Liver (tissue), 9 donors: ENCODE data around the gene SCAMP4. TPM values are rescaled to one million over a fixed set of nuclear protein-coding genes. Genes with fewer than 3 reads are reported as not detected.

Experiments
- DNase-seq: peaks from one replicate; pipeline ENCODE4 v3.0.0-alpha.2; 2017; ENCODE audit warnings: low spot score
- H3K27ac ChIP-seq, 2 donors: one replicate each; pipeline ENCODE4 v1.7.0; 2013; ENCODE audit warnings: inconsistent platforms in 2 of 2, low read length in 2 of 2, control low read depth in 1 of 2, low read depth in 1 of 2, mild to moderate bottlenecking in 1 of 2
- H3K27me3 ChIP-seq, 4 donors: one replicate each; pipeline versions ENCODE4 v1.6.1 to v1.7.0; 2013; ENCODE audit warnings: low read length in 3 of 4, inconsistent platforms in 1 of 4, mild to moderate bottlenecking in 1 of 4, moderate library complexity in 1 of 4; ENCODE audit not compliant: control insufficient read depth in 4 of 4, insufficient read depth in 4 of 4
- H3K36me3 ChIP-seq, 4 donors: one replicate each; pipeline versions ENCODE4 v1.6.1 to v1.7.0; 2013; ENCODE audit warnings: low read length in 3 of 4, mild to moderate bottlenecking in 3 of 4, low read depth in 1 of 4, moderate library complexity in 1 of 4; ENCODE audit not compliant: control insufficient read depth in 4 of 4, insufficient read depth in 3 of 4
- H3K4me1 ChIP-seq, 4 donors: one replicate each; pipeline versions ENCODE4 v1.6.1 to v1.7.0; 2013; ENCODE audit warnings: low read length in 3 of 4, mild to moderate bottlenecking in 3 of 4, moderate library complexity in 1 of 4; ENCODE audit not compliant: control insufficient read depth in 4 of 4, insufficient read depth in 4 of 4
- H3K4me3 ChIP-seq, 3 donors: one replicate each; pipeline versions ENCODE4 v1.6.1 to v1.7.0; 2013; ENCODE audit warnings: low read length in 3 of 3, control low read depth in 1 of 3, low read depth in 1 of 3, mild to moderate bottlenecking in 1 of 3
- H3K9ac ChIP-seq, 2 donors: one replicate each; pipeline ENCODE4 v1.7.0; 2013; ENCODE audit warnings: low read length in 2 of 2, mild to moderate bottlenecking in 2 of 2, moderate library complexity in 2 of 2, control low read depth in 1 of 2, low read depth in 1 of 2
- H3K9me3 ChIP-seq, 4 donors: one replicate each; pipeline versions ENCODE4 v1.6.1 to v1.7.0; 2013; ENCODE audit warnings: low read length in 3 of 4; ENCODE audit not compliant: control insufficient read depth in 4 of 4
- ATF3 ChIP-seq: IDR thresholded peaks from 2 replicates; pipeline ENCODE4 v1.6.1; 2016; ENCODE audit warnings: antibody characterized with exemption
- CTCF ChIP-seq: fragments of 150-350 bp; IDR thresholded peaks from 2 replicates; pipeline ENCODE4 v1.5.1; 2017; ENCODE audit warnings: improper control_type of control experiment, low read depth, low read length; ENCODE audit not compliant: missing input control
- EGR1 ChIP-seq, 2 donors: IDR thresholded peaks; 2 replicates each; pipeline ENCODE4 v1.6.1; 2016 to 2018; ENCODE audit warnings: antibody characterized with exemption in 2 of 2, low read depth in 2 of 2
- FOXA1 ChIP-seq: IDR thresholded peaks from 2 replicates; pipeline ENCODE4 v1.6.1; 2016; ENCODE audit warnings: antibody characterized with exemption
- FOXA2 ChIP-seq: IDR thresholded peaks from 2 replicates; pipeline ENCODE4 v1.6.1; 2016; ENCODE audit warnings: antibody characterized with exemption
- GABPA ChIP-seq, 2 donors: IDR thresholded peaks in 1 of 2; conservative IDR thresholded peaks in 1 of 2; 2 replicates each; pipeline ENCODE4 v1.6.1; 2016; ENCODE audit warnings: antibody characterized with exemption in 2 of 2, mild to moderate bottlenecking in 1 of 2, moderate library complexity in 1 of 2
- HNF4A ChIP-seq, 2 donors: conservative IDR thresholded peaks; 2 replicates each; pipeline ENCODE4 v1.6.1; 2016; ENCODE audit warnings: antibody characterized with exemption in 2 of 2, mild to moderate bottlenecking in 2 of 2
- HNF4G ChIP-seq: IDR thresholded peaks from 2 replicates; pipeline ENCODE4 v1.6.1; 2016; ENCODE audit warnings: antibody characterized with exemption
- JUND ChIP-seq, 2 donors: IDR thresholded peaks; 2 replicates each; pipeline ENCODE4 v1.6.1; 2016; ENCODE audit warnings: antibody characterized with exemption in 2 of 2
- MAX ChIP-seq: IDR thresholded peaks from 2 replicates; pipeline ENCODE4 v1.6.1; 2016; ENCODE audit warnings: antibody characterized with exemption
- NR2F2 ChIP-seq: IDR thresholded peaks from 2 replicates; pipeline ENCODE4 v1.6.1; 2016; ENCODE audit warnings: antibody characterized with exemption
- RAD21 ChIP-seq, 2 donors: IDR thresholded peaks; 2 replicates each; pipeline ENCODE4 v1.6.1; 2016; ENCODE audit warnings: antibody characterized with exemption in 2 of 2, mild to moderate bottlenecking in 2 of 2
- REST ChIP-seq: IDR thresholded peaks from 2 replicates; pipeline ENCODE4 v1.6.1; 2016; ENCODE audit warnings: antibody characterized with exemption, mild to moderate bottlenecking
- RXRA ChIP-seq, 2 donors: IDR thresholded peaks; 2 replicates each; pipeline ENCODE4 v1.6.1; 2017 to 2018; ENCODE audit warnings: antibody characterized with exemption in 2 of 2, mild to moderate bottlenecking in 1 of 2
- SP1 ChIP-seq: IDR thresholded peaks from 2 replicates; pipeline ENCODE4 v1.6.1; 2018; ENCODE audit warnings: antibody characterized with exemption, mild to moderate bottlenecking
- TAF1 ChIP-seq: conservative IDR thresholded peaks from 2 replicates; pipeline ENCODE4 v1.6.1; 2016; ENCODE audit warnings: antibody characterized with exemption, mild to moderate bottlenecking
- YY1 ChIP-seq: IDR thresholded peaks from 2 replicates; pipeline ENCODE4 v1.6.1; 2016; ENCODE audit warnings: antibody characterized with exemption, mild to moderate bottlenecking
- ZBTB33 ChIP-seq: IDR thresholded peaks from 2 replicates; pipeline ENCODE4 v1.6.1; 2016; ENCODE audit warnings: antibody characterized with exemption
- WGBS: extraction: QIAGEN DNeasy Blood & Tissue Kit; methylation state at CpG from one replicate; pipeline ENCODE4 v1.1.7; 2013; 5-methylcytosine and 5-hydroxymethylcytosine counted together
- polyA plus RNA-seq, 2 donors: library from polyadenylated mRNA; stranded (reverse) in 1 of 2; unstranded in 1 of 2; fragments of 200-250 nt in 1 of 2; fragments of >200 nt in 1 of 2; fragmentation: Nextera tagmentation in 1 of 2; extraction: Ambion mirVana in 1 of 2; gene quantifications; one replicate each; pipeline versions ENCODE4 v1.2.1 to v1.2.3, GENCODE V29; 2013 to 2015
- total RNA-seq, 2 donors: library from RNA; depleted of rRNA; stranded (reverse); fragments of >200 nt; gene quantifications; one replicate each; pipeline ENCODE4 v1.2.3, GENCODE V29; 2014
- donor health status: healthy.
- donor health status: healthy.
- donor health status: healthy.
- donor health status: healthy.
- donor health status: healthy.

The SCAMP4 gene
- total and polyA plus RNA-seq, 4 donors: 13.0 to 22.1 (median 16.6) TPM

- Histone ChIP-seq H3K9me3 (no peaks in the 10 kb centered on the region), H3K27ac (no peak overlapping the region), H3K27me3 (no peaks in the 10 kb centered on the region), H3K36me3 (no peaks in the 10 kb centered on the region), H3K4me1 (peaks cover 0 to 6% (median 2%) of the 10 kb centered on the region in 4 donors), H3K9ac (no peak overlapping the region), H3K4me3 (no peak overlapping the region)
- TF ChIP-seq SP1 (no peak), EGR1 (IDR thresholded peaks at IDR 0.05; ENCODE audit: low read depth in 2 of 2) (no peak), RAD21 (IDR thresholded peaks at IDR 0.05) (no peak), FOXA2 (no peak), GABPA (IDR thresholded peaks at IDR 0.05 in 1 of 2, conservative IDR thresholded peaks at IDR 0.05 in 1 of 2) (no peak), ZBTB33 (no peak), HNF4G (no peak), FOXA1 (no peak), MAX (no peak), TAF1 (no peak), RXRA (IDR thresholded peaks at IDR 0.05) (no peak), HNF4A (conservative IDR thresholded peaks at IDR 0.05) (no peak), NR2F2 (no peak), JUND (IDR thresholded peaks at IDR 0.05) (no peak), YY1 (no peak), CTCF (no peak), REST (no peak), ATF3 (no peak)
- DNase-seq: no peak
- WGBS: 92% methylated on average over 17 of the region's 17 CpGs
Observed at GRCh38 chr19:1893791-1894190, 11.4 kb upstream of the SCAMP4 start.

GRCh38 chr19:1896508-1896907, 8.7 kb upstream of the SCAMP4 start:
- H3K9ac ChIP-seq: no peak overlapping the region
- no peak overlapping the region for H3K4me3 ChIP-seq
- no peaks in the 10 kb centered on the region for H3K27me3 ChIP-seq
- WGBS: 86% methylated on average over 13 of the region's 13 CpGs
- no peak overlapping the region for H3K27ac ChIP-seq
- H3K36me3 ChIP-seq: no peaks in the 10 kb centered on the region
- no peak for DNase-seq
- H3K4me1 ChIP-seq: peaks cover 0 to 6% (median 2%) of the 10 kb centered on the region in 4 donors
- H3K9me3 ChIP-seq: no peaks in the 10 kb centered on the region
- TF ChIP-seq ZBTB33 (no peak), GABPA (IDR thresholded peaks at IDR 0.05 in 1 of 2, conservative IDR thresholded peaks at IDR 0.05 in 1 of 2) (no peak), ATF3 (no peak), NR2F2 (no peak), HNF4A (conservative IDR thresholded peaks at IDR 0.05) (no peak), YY1 (no peak), CTCF (no peak), RAD21 (IDR thresholded peaks at IDR 0.05) (no peak), TAF1 (no peak), FOXA2 (no peak), EGR1 (IDR thresholded peaks at IDR 0.05; ENCODE audit: low read depth in 2 of 2) (no peak), RXRA (IDR thresholded peaks at IDR 0.05) (no peak)
